ENCODE data around the gene NPAS2.

The NPAS2 gene

DNA sequence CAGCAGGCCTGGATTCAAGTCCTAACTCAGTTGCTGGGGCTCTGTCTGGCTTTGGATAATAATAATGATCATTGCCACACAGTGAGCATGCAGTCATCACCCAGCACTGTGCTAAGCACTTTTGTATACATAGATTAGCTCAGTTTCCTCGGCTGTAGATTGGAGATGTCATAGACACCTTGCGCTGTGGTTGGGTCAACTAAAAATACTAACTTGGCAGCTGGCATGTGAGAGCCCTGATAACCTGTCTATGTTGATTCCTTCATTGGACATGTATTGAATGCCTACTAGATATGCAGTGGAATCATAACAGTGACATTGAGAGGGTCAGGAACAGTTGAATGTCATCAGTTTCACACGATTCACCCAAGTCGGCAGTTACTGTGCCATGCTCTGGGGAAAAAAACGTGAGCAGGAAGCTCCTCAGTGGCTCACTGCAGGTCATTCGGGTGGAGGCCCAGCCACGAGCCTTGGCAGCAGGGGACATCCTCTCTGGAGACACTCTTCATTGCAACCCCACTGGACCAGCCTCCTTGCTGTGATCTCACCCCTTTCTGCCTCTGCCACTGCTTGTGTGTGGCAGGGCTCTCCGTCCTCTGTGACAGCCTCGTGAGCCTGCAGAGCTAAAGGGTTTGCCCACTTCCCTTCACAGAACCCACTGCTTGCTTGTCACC, 85.3 kb downstream of the NPAS2 start:
- no peak for DNase-seq (ENCODE audit: low spot score)

DNA sequence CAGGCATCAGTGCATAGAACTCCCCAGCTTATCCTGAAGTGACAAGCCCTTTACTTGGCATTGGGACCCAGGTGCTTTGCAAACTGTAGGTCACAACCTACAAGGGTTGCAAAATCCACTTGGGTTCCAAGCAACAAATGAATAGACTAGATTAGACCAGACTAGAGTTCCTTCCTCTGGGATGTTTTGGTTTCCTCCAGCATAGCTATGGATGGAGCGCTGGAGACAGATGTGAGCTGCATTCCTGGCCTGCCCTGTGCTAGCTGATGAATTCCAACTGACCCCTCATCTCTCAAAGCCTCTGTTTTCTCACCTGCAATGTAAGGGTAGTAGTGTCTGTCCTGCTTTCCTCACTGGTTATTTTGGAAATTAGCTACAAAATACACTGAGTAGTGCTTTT, 86.2 kb downstream of the NPAS2 start:
- no peak for DNase-seq (ENCODE audit: low spot score)

DNA sequence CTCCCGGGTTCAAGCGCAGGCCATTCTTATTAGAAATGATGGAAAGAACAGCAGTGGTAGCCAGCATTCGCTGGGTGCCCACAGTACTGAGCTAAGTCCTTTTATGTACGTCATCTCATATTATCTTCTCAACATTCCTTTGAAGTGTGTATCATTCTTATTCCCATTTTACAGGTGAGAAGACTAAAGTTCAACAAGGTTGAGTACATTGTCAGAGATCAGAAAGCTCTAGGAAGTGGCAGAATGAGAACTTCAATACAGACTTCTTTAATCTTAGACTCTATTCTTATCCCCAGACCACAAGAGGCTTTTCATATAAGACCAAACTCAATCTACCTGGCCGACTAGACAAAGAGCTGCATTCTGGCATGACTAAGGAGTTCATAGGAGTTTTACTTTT, 86.7 kb downstream of the NPAS2 start:
- DNase-seq (ENCODE audit: low spot score) = no peak

DNA sequence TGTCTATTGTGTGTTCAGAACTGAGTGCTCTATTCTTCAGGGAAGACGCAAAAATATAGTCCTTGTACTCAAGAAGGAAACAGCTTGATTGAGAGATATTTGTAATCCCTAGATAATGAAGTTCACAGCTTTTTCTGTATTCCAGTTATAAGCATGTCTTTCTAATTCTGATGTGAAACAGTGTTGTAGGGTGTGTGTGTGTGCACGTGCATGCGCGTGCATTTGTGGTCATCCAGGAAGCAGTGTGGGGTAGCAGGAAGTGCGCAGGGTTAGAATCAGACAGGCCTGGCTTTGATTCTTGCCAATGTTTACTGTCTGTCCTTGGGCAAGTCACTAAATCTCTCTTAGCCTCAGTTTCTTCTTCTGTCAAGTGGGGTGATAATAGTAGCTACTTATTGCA, 87.9 kb downstream of the NPAS2 start:
- DNase-seq (ENCODE audit: low spot score) = no peak

DNA sequence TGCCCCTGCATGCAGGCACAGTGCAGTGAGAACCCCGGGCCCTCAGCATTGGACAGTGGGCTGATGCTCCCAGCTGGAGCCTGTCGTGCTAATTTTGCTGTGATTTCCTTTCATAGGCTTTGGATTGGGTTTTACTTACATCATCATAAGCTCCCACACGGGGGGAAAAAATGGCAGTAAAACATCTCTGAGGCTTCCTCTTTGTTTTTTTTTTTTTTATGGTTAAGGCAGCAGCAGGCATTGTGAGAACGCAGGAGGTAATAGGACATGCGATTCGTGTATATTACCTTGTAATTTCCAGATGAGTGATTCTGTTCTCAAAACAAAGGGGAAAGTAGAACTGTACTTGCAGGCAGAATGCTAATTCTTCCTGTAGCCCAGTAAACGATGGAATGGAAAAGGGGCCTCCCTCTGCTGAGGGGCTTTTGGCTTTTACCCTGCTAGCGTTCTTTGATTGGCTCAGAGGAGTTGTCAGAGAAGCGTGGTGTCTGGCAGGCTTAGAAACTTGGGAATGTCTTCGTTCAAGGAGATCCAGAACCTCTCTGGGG, 89.7 kb downstream of the NPAS2 start:
- no peak for DNase-seq (ENCODE audit: low spot score)

DNA sequence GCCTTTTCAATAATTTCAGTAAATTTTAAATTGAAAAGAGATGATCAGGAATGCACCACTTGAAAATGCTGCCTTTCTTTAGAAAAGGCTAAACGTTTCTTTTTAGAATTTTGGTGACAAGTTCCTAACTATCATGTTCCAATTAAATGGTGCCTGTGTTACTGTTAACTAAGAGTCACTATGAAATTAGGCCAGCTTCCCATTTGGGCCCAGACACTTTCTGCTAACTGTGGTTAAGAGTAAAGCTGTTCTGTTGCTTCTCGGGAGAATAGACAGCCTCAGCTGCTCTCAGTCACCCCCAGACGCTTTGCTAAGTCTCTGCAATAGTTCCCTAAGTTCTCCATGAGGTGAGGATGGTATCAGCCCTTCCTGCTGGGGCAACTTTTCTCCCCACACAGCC, 90.2 kb downstream of the NPAS2 start:
- no peak for DNase-seq (ENCODE audit: low spot score)

DNA sequence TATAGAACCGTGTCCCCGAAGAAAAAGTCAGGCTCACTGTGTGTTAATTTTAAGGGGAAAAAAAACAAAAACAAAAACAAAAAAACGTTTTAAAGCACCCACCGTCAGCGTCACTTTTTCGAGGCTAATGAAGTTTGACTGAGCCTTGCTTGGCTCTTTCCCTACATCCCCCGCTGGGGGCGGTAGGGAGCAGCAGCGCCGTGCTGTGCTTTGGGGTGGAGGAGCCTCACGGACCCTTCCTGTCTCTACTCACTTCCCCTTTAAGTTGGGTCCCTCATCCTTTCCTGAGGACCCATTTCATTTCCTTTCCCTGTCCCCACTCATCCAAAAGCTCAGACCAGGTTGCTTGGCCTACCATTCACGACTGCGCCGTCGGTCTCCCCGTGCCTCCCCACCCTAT, 99.4 kb downstream of the NPAS2 start:
- DNase-seq (ENCODE audit: low spot score) = no peak

DNA sequence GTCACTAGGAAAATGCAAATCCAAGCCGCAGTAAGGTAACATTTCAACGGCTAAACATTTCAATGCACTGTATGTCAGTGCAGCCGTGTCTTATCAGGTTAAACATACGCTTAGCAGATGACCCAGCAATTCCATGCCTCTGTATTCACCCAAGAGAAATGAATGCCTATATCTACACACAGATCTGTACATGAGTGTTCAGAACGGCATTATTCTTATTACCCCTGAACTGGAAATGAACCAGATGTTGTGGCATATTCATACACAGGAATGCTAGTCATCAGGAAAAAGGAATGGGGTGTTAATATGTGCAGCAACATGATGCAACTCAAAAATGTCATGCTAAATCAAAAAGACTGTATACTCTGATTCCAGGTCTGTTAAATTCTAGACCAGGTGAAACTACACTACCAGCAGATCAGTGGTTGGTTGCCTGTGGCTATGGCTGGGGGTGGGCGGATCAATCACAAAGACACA, 101.8 kb downstream of the NPAS2 start:
- no peak for DNase-seq (ENCODE audit: low spot score)

DNA sequence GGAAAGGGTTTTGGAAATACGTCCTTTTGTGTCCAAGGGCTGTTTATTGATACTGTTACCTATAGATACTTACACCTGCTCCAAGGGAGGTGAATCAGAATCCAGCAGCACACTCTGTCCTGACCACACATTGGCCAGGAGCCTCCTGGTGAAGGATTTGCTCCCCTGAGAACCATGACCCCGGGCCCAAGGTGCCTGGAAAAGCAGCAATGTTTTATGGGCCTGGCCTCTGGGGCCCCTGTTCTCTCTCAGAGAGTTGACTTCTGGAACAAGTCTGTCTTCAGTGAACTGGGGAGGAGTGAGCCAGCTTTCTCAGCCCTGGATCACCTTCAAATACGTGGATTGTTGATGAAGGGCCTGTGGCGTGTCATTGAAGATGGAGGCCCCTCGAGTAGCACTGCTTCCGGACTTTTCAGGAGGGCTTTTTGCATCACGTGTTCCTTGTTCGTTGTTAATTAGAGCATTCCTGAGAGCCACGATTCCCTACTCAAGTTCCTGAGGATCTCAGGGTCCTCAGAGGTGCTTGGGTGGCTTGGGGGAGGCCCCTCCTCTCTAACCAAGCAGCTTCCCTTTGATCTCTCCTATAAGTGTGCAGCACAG, 103.6 kb downstream of the NPAS2 start:
- no peak for DNase-seq (ENCODE audit: low spot score)

DNA sequence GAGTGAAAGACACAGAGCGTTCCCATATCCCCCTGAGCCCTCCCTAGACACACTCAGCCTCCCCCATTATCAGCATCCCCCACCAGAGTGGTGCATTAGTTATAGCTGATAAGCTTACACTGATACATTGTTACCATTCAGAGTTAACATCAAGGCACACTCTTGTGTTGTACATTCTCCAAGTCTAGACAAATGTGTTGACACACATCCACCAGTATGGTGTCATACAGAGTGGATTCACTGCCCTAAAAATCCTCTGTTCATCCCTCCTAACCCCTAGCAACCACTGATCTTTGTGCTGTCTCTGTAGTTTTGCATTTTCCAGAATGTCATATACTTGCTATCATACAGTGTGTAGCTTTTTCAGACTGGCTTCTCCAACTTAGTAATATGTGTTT, 104.2 kb downstream of the NPAS2 start:
- DNase-seq (ENCODE audit: low spot score) = no peak

DNA sequence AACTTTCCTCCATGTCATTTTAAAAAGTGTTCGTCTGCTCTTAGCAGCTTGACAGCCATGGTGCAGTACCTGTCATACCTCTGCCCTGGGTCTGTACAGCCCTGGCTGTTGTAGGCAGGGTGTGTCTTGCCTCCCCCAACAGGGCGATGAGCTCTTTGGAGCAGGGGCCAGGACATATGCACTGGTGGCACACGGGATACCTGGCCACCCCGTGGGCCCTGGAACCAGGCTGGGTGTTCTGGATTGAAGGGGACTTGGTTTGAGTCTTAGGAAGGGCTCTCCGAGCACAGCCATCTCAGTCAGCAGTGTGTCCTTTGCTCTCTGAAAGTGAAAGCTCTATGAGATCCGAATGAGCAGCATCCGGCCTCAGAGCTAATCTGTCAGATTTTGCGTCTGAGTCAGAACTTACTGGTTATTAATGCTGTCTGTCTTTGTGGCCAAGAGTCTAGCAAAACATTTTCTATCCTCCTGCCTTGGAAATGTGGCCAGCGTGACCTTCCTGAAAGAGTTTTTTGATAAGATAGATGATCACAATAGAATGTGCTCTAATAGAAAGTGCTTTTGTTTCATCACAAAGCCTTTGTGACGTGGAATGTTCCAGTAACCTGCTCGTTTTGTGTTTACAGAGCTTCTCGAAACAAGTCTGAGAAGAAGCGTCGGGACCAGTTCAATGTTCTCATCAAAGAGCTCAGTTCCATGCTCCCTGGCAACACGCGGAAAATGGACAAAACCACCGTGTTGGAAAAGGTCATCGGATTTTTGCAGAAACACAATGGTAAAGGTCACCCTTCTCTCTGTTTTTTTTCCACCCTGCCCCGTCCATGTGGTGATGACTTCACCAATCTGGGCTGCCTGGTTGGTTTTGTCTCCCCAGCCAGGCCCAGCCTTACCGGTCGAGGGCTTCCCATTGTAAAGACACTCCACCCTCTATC, 104.8 kb downstream of the NPAS2 start:
- peak; percentile 77 for DNase-seq (ENCODE audit: low spot score)

DNA sequence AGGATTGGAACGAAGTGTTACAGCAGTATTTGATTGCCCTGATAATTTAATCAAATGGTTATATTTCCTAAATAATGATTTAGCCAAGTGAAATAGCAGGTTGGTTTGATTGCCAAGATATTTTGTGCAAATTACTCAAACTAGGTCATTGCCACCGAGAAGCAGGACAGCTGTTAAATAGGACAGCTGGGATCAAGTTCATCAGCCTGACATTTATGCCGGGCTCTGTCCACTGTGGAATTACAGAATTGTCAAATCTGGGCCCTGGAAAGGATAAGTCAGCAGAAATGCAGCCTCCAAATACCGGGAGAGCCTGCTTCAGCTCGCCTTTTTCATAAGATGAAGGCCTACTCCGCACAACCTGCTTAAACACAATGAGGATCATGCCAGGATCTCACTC, 108.3 kb downstream of the NPAS2 start:
- DNase-seq (ENCODE audit: low spot score) = no peak

DNA sequence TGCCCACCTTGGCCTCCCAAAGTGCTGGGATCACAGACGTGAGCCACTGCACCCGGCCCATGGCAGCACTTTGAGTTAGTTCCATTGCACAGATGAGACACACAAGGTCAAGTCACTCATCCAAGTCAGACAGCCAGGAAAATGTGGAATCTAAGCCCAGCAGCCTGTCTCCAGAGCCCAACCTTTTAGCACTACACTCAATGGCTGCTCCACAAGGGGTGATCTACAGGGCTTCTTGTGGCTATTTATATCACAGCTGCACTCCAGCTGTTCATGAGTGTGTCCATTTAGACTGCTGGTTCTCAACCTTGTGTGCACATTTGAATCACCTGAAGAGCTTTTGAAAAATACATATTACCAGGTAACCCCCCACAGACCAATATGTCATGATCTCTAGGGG, 109.2 kb downstream of the NPAS2 start:
- no peak for DNase-seq (ENCODE audit: low spot score)

DNA sequence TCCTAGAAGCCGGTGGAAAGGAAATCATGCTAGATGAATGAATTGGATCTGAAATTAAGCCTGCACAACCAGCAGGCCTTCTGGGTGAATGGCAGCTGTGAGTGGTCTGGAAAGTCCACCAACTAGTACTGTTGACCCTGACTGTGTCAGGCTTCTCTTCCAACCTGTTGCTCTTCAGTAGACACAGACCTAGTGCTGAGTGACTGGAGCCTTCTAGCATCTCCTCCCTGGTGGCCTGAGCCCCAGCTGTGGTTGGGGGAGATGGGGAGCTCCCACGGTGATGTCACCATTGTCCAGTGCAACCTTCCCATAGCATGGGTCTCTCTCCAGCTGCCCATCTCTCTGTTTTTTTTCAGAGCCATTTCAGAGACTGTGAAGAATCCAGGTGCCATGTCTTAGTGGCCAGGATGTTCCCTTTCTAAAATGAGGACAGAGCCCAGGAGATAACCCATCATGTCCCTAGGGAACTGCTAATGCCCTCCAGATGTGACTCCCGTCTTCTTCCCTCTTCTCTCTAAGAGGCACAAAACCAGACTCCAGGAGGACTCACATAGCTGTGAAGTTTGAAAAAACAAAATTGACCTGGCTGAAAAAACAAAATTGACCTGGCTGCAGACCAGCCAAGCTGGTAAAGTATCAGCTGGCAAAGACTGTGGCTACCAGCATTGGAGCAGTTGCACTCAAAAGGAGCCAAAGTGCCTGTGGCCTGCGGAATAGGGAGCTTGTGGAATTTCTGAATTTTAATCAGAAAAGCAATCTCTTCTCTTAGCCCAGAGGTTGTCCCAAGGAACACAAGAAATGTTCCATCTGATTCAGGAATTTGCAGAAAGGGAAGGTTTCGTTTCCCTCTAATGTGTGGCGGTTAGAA, 114.8 kb downstream of the NPAS2 start:
- no peak for DNase-seq (ENCODE audit: low spot score)

DNA sequence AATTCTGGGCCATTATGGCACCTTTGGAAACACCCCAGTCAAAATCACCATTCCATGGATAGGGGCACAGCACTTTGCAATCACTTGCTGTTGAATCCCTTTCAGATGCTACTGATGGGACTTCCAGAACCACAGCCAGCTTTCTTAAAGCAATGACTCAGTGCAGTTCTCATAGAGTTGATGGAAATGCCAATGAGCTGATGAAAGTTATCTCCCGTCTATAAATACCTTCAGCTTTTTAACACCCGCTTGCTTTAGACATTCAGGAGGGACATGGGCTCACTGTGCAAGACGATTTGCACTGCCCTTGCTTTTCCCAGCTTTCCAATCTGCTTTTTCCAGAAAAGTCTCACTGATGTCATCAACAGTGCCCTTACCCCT, 115.4 kb downstream of the NPAS2 start:
- DNase-seq (ENCODE audit: low spot score) = no peak

DNA sequence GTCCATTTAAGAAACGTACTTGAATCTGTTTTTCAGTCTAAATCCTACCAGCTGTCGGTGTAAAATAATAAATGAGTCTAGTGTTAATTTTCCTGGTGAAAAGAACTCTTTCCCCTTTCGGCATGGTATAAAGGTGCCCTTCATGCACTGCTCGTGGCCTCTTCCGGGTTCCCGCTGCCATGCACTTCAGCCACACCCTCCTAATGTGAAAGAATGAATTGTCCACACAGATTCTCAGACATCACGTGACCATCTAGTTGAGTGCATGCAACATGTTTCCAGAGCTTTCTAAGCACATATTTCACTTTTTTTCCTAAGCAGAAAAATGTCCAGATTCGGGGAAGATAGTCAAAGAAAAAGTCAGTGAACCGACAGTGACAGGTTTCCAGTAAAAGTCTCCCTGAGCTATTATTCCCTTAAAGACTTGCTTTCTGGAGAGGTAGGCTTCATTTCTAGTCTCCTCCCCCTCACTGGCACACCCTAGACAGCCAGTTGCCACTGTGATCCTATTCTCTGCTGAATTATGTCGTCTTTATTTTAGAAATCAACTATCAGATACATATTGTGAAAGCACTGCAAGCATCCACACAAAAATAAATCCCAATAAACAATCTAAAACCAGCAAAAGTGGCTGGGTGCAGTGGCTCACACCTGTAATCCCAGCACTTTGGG, 116.3 kb downstream of the NPAS2 start:
- peak; percentile 76 for DNase-seq (ENCODE audit: low spot score)

DNA sequence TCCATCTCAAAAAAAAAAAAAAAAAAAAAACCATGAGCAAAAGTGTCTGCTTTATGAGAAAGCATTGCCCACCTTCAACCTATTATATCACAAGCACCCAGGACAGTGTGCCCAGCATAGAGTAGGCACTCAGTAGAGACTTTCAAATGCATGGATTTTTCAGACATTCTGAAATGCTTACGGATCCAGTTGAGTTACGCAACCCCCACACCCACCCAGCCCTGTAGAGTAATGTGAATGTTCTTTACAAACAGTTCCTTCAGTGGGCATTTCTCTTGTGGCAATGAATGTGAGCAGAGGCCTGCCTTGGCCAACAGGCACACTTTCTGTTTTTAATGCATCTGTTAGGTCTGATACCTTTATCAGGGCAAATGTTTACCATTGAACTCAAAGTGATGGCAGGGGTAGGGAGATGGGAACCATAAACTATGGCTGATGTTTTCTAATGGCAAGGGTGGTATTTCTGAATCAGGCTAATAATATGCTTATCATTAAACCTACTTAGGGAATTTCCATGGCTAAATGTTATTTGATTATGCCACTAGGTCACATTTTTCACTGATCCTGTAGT, 117.1 kb downstream of the NPAS2 start:
- no peak for DNase-seq (ENCODE audit: low spot score)

DNA sequence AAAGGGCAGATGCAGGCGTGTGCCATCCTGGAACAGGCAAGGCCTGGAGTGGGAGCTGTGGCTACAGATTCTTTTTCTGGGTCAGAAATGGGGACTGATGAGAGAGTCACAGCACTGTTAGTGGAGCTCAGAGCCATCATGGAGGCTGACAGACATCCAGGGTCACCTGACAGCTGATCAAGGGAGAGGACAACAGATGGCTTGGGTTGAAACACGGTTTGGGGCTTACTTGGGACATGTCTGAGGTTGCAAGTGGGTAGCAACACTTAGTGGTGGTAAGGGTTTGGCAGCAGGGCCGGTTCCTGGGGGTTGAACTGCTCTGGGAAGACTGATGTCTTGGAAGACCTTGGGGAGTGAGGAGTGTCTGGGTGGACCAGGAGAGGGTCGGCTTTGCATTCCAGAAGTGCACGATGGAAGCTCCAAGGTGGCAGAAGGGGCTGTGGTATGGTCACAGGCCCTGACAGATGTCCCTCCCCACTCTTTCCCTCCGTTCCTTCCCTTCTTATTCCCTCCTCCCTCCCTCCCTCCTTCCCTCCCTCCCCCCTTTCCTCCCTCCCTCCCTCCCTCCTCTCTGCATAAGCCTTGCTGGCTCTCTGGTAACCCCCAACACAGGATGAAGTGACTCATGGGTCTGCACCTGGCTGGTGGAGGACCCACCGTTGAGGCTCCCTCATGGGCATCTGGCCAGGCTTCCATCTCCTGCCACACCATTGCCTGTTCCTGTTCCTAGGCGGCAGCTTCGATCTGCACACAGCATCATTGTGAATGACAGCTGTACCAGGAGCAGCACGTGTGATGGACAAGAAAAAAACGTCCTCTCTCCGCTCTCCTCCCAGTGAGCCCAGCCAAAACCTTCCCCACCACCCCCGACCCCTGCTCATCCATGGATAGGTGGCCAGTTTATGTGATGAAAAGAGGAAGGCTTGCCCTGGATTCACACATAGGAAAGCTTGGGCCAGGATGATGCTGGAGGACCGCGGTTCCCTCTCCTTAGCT, 118.4 kb downstream of the NPAS2 start:
- DNase-seq (ENCODE audit: low spot score) = no peak

DNA sequence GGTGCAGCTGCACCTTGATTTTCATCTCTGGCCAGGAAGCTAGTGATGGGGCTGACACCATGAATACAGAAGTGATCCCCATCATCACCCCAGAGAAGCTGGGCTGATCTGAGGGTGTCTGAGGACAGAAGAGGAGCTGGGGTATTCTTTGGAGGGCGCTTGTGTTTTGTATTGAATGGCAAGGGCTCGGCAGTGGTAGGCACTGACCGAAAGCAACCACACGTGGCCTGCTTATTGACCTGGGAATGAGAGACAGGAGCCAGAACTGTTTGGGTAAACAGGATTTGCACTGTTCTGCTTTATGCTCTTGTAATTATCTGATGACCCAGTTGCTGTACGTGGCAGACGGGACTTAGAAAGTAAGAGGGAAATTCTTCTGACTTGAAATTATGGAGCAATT, 119.5 kb downstream of the NPAS2 start:
- DNase-seq (ENCODE audit: low spot score) = no peak

DNA sequence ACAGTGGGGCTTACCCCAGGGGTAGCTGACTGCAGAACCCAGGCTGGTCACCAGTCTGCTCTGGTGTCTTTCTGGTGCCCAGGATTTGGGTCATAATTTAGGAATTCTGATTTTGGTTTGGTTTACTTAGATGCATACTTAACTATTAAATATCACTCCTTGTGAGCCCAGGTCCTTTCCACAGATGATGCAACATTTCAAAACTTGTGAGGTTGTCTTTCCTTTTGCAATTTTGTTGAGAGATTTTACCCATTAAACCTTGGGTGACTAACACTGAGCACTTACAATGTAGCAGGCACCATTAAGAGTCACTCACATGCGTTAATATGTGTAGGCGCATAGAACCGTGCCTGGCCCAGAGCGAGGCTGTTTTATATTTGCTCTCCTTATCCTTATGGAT, 120.3 kb downstream of the NPAS2 start:
- DNase-seq (ENCODE audit: low spot score) = no peak
